ENCODE results near the gene TIMP3. TPM values are rescaled to one million over a fixed set of nuclear protein-coding genes. Genes with fewer than 3 reads are reported as not detected.

The TIMP3 gene
- total RNA-seq, 1 experiment from 2014 or later: 0.87 TPM

DNA sequence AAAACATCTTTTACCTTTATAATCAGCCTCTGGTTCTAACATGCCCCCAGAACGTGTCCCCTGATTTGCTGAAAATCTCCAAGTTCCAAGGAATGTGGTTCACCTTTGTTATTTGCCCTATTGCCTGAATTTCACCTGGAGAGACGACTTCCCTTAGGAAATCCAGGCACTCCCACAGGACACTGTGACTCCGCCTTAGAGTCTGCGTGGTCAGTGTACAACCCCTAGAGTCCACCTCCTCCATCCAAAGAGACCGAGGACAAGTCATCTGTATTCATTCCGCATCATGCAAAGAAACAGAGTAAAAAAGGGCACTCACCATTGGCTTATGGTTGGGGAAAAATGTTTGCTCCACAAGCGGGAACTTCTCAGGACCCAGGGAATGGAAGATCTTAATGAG, 63.1 kb downstream of the TIMP3 start:
- Histone ChIP-seq H4K20me1 (ENCODE audit: control insufficient read depth, insufficient read depth, insufficient read length) (no peaks in the 10 kb centered on the region), H3K4me1 (ENCODE audit: insufficient read depth, low read length) (no peaks in the 10 kb centered on the region), H3K9ac (ENCODE audit: extremely low read depth, insufficient read length, low read length) (no peak overlapping the region), H3K18ac (ENCODE audit: insufficient read length, low read depth, low read length) (no peak overlapping the region), H3K79me1 (ENCODE audit: insufficient read depth, low read depth, low read length, poor library complexity, severe bottlenecking) (no peaks in the 10 kb centered on the region), H3K56ac (ENCODE audit: insufficient read length, low read depth, low read length) (no peak overlapping the region), H3K79me2 (ENCODE audit: insufficient read depth, low read length) (no peaks in the 10 kb centered on the region), H2BK20ac (ENCODE audit: low read depth, low read length, poor library complexity, severe bottlenecking) (no peak overlapping the region), H2BK12ac (ENCODE audit: insufficient read length, low read depth, low read length) (no peak overlapping the region), H2AFZ (ENCODE audit: low read length) (no peak overlapping the region), H4K8ac (replicated peaks; ENCODE audit: insufficient read length, low read depth, low read length) (no peak overlapping the region), H3T11ph (ENCODE audit: low read length) (no peak overlapping the region), H4K91ac (ENCODE audit: insufficient read length, low read depth, low read length) (no peak overlapping the region), H3K14ac (ENCODE audit: insufficient read depth, low read length) (no peak overlapping the region), H3K27ac (ENCODE audit: insufficient read length, low read depth, low read length) (no peak overlapping the region), H3K23me2 (ENCODE audit: insufficient read length, low read depth, low read length, poor library complexity, severe bottlenecking) (no peaks in the 10 kb centered on the region), H2AK5ac (ENCODE audit: insufficient read length, low read length) (no peak overlapping the region), H3K23ac (ENCODE audit: insufficient read length, low read depth, low read length) (no peak overlapping the region), H2BK5ac (ENCODE audit: insufficient read length, low read length) (no peak overlapping the region), H2BK120ac (ENCODE audit: low read depth, low read length, poor library complexity, severe bottlenecking) (no peak overlapping the region), H2BK15ac (ENCODE audit: low read depth, low read length) (no peak overlapping the region), H3K4ac (ENCODE audit: low read depth, low read length) (no peak overlapping the region), H3K4me2 (ENCODE audit: insufficient read depth, insufficient read length, low read length) (no peak overlapping the region), H3K9me3 (ENCODE audit: control insufficient read depth, low read depth, low read length) (no peaks in the 10 kb centered on the region), H4K5ac (ENCODE audit: insufficient read length, low read depth, low read length) (no peak overlapping the region), H3K27me3 (ENCODE audit: insufficient read depth, low read length) (no peaks in the 10 kb centered on the region)
- no peak for TF ChIP-seq CTCF (conservative IDR thresholded peaks at IDR 0.05)
- no CpG with 5 or more reads among the region's 7 CpGs for WGBS (ENCODE audit: extremely low coverage, insufficient read length, low lambda C conversion rate)
- H3K36me3 Mint-ChIP-seq (ENCODE audit: insufficient read depth in 1 of 3, low read depth in 3 of 3): peaks cover 2 to 83% (median 76%) of the 10 kb centered on the region in 3 experiments; a peak in 5 of 7 replicates
- H3K9me3 Mint-ChIP-seq: no peaks in the 10 kb centered on the region
- no peak overlapping the region; a peak in 1 of 7 replicates for H3K27ac Mint-ChIP-seq
- no peaks in the 10 kb centered on the region for H3K4me1 Mint-ChIP-seq
- no peak for DNase-seq
- H3K27me3 Mint-ChIP-seq (ENCODE audit: low read depth): no peaks in the 10 kb centered on the region
- H3K4me3 Mint-ChIP-seq: no peak overlapping the region
